DMS 273 treated with DMSO at 0.1 percent for 48 hours (cell line): ENCODE results near the gene EXOC4.

Experiments
- DNase-seq: peaks from one replicate; lab custom pipeline; 2025; lab: John Stamatoyannopoulos, UW

The EXOC4 gene

DNA sequence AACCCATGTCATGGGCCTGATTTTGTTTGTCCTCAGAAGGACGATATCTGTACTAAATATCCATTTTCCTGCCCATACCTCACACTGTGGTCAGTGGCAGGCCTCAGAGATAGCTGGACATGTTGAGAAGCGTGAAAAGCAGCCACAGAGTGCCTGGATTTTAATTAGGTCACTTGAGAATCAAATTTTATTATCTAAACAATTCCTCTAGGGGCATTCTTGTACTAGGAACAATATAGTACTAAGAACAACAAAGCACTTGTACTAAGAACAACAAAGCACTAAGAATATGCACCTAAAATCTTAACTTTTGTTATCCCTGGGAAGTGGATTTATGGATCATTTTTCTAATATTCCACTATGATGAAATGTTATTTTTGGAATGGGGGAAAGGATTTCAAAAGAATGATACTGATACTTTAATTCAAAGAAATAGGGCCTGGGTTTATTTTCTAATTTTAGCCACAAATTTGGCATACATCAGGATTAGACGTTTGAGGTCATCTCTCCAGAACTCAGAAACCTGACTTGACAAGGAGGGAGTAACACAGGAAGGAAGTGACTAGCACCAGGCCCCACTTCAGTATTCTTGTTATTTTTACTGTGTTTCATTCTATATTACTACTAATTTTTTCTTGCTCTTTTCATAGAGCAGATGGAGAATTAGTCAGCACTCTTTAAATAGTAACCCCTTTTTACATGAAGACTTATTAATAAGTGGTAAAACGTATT is 112.2 kb downstream of the EXOC4 start:
- no peak for DNase-seq

DNA sequence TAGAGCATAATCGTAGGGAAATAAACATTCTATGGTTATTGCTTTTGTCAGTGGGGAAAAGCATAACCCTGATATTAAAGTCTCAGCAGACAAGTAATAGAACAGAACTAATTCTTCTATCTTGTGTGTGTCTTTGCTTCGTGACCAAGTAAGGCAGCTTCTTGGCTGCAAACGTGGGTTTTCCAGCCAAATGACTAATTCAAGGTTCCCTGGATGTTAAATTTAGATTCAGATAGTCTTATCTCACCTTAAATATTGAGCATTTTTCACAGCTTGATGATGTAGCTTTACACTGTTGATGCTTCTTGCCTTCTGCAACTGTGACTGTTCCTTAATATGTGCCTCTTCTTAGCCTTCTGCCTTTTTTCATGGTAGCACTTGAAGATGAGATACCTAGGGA is 113.0 kb downstream of the EXOC4 start:
- DNase-seq, result no peak

DNA sequence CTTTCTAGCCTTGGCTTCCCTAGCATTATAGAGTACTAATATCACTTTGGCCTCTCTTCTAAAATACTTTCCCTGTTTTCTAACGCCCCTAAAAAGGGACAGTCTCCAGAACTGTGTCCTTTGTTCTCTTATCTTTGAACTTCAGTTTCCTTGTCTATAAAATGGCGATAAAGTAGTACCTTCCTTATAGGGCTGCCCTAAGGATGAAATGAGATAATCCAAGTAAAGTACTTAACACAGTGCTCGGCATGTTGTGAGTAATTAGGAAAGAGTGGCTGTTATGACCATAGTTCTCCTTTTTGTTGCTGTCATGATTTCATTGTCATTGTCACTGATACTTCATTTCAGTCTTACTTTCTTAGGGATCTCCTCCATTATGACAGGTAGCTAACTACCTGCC is 114.7 kb downstream of the EXOC4 start:
- no peak for DNase-seq

DNA sequence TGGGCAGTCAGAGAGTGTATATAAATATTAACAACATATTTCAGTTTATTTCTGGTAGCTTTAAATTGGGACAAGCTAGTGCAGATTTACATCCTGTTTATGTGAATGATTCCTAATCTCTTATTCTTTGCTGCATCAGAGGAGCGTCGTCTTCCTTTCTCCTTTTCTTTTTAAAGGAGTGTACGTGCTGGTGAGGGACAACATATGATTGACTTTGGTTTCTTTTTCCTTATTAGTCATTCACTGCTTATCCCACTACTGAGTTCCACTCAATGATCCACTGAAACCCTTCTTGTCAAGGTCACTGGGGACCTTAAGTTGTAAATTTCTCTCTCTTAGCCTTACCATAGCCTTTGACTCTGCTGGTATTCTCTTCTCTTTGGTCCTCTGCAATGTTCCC is 116.3 kb downstream of the EXOC4 start:
- DNase-seq, result no peak

DNA sequence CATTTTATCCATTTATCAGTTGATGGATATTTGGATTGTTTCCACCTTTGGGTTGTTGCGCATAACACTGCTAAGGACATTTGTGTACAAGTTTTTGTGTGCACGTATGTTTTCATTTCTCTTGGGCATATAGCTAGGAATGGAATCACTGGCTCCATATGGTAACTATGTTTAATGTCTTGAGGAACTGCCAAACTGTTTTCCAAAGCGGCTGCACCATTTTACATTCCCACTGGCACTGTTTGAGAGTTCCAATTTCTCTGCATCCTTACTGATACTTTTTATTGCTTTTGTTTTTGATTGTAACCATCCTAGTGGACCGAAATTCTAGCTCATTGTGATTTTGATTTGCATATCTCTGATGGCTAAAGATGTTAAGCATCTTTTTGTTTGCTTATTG is 118.7 kb downstream of the EXOC4 start:
- DNase-seq, result no peak

DNA sequence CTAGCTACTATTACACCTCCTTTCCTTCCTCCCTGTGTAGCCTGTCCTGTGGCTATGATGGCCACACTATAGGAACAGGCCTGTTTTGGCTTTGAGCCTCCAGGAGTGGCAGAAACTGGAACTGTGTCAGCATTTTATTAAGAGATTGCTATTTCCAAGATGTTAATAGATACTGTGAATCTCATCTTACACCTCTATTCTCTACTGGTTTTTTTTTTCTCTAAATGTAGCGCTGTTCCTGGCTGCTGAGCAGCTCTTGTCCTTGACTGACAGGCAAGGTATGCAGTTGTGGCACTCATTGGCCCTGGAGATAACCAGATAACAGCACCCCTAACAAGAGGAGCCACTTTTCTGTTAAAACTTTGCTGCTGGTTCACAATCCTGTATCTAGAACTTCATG is 119.5 kb downstream of the EXOC4 start:
- DNase-seq, result no peak

DNA sequence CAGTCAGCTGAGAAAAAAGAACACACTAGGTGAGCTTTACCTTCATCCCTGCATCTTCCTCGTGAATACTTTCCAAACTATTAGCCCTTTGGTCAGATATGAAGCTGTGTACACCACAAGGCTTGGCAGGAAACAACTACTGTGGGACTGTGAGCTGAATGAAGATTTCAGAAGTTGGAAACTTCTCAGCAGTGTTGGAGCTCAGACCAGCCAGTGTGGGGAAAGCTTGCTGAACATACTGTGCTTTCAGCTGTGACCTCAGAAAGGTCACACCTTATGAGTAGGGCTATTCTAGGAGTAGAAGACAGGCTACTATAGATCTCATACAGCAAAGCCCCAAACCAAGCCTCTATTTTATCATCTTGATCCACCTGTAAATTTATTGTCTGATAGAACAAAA is 123.6 kb downstream of the EXOC4 start:
- DNase-seq, result no peak

DNA sequence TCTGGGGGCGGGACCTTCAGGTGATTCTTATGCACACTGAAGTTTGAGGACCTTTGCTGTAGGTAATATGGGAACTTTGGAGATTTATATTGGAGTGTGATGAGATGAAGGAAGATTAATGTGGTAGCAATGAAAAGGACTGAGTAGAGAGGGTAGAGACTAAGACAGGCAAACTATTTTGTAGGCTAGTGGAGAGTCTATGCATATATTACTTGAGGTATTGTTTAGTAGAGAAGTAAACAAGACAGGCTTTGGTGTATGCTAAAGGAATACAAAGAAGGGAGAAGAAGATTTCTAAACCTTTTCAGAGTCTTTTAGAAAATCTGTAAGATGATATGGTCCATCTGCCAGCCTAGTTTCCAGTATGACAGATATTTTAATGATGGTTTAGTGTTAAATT is 129.1 kb downstream of the EXOC4 start:
- DNase-seq, result no peak

DNA sequence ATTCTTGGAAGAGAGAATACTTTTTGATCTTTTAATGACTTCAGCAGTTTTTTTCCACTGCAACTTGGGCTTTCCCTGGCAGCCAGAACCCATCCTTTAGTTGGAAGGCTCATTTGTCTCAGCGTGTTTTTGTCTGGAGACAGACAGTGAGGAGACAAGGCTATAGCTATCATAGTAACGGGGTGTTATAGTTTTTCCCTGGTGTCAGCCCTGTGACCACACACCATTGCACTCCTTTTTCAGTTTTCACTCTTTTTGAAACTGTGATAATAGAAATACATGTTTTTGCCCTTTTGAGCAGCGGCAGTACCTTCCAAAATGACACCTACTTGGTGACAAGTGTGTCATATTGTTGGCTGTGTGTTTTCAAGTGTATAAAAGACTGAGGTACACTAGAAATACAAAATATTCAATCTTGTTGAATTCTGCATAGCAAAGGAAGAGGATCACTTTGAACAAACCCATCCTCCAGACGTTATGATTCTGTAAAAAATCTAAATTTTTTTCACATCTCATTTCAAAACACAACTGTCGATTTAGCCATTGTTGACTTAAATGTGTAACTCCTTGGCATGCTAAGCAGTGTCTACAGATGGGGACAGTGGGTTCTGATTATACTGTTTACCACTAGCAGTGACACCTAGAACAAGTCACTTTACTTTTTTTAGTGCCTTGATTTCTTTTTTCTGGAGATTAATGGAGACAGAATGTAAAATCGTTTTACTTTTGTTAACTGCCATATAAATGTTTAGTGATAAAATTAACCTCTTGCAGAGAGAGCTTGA is 130.1 kb downstream of the EXOC4 start:
- DNase-seq, result no peak

DNA sequence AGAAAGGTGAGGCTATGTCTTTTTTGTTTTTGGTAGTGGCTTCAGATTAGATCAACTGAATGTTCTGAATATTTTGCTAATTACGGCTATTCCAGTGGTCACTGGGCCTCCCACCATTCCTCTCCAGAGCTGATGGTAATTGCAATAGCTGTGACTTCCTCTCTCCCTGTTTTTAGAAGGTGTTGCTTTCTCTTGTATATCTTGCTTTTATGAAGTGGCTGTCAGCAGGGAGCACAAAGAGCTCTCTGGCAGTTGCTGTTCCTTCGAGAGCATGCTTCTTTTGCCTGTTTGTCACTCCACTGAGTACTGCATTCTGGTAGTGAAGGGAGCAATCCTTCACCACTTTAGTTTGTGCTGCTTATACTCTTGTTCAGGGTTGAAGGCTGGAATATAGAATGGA is 133.3 kb downstream of the EXOC4 start:
- DNase-seq, result no peak

DNA sequence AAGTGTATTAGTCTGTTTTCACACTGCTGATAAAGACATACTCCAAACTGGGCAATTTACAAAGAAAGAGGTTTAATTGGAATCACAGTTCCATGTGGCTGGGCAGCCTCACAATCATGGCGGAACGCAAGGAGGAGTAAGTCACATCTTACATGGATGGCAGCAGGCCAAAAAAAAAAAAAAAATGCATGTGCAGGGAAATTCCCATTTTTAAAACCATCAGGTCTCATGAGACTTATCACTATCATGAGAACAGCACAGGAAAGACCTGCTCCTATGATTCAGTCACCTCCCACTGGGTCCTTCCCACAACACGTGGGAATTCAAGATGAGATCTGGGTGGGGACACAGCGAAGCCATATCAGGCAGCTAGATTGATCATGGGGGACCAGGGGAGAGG is 136.8 kb downstream of the EXOC4 start:
- DNase-seq, result no peak

DNA sequence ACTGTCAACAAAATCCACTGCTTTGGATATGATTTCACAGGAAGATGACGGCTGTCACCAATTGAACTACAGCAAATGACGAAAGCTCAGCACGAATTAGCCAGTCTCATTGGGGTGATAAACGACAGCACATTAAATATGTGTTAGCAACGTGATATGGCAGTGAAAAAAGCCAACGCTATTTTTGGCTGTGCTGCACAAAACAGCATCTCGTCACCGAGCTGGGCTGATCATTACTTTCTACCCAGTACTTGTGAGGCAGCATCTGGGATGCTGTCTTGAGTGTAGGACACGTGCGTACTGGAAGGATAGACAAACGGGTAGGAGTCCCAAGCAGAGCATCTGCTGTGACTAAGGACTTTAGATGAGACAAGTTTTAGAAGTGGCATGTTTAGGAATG is 138.3 kb downstream of the EXOC4 start:
- no peak for DNase-seq

DNA sequence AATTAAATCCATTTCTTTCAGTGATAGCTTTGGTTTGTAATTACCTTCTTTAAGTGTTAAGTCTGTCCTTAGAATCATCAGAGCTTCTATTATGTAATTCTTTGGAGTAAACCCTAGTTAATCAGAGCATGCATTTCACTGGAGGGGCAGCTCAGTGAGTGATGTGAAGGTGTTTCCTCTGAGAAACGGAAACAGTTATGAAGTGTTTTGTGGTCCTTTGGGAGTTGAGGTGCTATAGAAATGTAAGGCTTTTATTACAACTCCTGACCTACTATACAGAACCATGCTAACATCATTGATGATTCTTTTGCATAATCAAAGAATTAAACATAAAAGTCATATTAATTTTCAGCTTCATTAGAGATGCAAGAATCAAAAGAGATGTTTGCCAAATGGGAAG is 141.5 kb downstream of the EXOC4 start:
- no peak for DNase-seq

DNA sequence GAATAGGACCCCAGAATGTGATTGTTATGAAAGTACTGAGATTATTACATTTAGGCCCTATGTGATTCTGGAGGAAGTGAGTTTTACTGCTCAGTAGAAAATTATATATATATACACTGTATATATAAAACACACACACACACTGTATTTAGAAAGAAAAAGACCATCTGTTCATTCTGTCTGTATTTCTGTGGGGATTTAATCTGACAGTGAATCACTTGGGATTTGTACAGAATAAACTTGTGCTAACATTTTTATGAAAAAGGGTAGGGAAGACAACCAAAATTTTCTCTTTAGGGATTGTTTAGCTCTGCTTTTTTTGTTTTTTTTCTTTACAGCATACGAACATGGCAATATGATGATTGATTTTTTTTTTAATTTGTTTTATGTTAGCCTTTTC is 142.7 kb downstream of the EXOC4 start:
- DNase-seq, result no peak

DNA sequence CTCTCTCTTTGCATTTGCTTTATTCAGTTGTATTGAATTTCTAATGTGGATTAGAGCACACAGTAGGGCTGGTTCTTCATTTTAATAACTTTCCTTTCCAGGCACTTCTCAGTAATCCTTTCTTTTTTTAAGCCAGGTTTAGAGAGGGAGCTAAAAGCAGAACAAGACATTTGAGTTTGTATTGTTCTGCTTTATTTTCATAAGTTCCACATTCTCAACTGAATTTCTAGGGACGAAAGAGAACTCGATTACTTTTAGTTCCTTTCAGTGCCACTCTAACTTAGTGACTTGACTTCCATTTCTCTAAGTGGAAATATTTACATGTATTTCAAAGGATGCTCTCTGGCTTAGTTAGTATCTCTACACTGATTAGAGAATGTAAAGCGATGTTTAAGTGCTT is 145.6 kb downstream of the EXOC4 start:
- no peak for DNase-seq

DNA sequence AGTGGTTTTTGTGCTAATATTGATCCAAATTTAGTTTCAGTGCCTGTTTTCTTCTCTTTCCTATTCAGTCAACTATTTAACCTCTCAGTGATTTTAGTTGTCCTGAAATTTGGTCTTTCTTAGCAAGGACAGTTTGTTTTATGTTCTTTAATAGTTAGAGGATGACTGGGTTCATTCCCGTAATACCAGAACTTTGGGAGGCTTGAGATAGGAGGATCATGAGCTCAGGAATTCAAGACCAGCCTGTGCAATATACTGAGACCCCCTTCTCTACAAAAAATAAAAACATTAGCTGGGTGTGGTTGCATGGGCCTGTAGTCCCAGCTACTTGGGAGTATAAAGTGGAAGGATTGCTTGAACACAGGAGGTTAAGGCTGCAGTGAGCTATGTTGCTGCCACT is 148.3 kb downstream of the EXOC4 start:
- DNase-seq, result no peak

DNA sequence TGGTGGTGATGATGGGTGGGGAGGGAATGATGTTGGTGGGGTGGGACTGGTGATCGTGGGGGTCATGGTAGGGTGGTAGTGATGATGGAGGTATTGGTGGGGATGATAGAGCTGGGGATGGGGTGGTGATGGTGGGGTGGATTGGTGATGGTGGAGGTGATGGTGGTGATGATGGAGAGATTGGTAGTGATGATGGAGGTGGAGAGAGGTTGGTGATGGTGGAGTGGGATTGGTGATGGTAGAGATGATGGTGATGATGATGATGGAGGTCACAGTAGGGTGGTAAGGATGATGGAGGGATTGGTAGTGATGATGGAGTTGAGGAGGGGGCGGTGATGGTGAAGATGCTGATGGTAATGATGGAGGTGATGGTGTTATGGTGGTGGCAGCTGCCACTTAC is 155.3 kb downstream of the EXOC4 start:
- DNase-seq, result no peak

DNA sequence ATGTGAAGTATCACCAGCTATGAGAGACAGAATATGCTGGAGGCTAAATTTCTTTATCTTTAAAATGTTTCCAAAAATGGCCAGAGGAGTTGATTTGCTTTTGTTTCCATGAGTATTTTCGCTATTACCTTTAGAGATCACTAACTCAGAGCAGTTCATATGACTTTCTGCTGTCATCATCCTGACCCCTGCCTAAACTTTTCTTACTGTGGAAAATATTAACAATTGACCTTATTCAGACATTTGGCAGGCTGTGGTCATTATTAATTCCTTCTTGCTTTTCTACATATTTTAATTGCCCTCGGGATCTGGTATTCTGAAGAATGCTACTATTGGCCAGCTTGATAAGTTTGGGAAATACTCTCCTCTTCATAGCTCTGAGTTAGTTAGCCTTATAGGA is 156.5 kb downstream of the EXOC4 start:
- DNase-seq, result no peak

DNA sequence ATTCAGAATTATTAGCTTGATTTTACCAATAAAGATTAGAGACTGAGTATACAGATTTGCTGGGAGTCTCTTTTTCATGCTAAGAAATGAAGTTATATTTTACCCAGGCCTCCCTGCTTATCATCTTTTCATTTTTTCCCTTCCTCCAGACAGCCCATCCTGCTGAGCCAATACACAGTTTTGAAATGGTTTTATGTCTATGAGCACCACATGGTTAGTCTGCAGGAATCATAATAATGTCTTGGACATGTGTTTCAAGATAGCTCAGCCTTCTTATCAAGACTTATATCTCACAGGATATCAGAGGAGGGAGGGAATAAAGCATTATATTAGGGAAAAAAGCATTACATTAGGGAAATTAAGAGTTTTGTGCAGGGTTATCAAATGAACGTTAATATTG is 157.1 kb downstream of the EXOC4 start:
- DNase-seq, result no peak

DNA sequence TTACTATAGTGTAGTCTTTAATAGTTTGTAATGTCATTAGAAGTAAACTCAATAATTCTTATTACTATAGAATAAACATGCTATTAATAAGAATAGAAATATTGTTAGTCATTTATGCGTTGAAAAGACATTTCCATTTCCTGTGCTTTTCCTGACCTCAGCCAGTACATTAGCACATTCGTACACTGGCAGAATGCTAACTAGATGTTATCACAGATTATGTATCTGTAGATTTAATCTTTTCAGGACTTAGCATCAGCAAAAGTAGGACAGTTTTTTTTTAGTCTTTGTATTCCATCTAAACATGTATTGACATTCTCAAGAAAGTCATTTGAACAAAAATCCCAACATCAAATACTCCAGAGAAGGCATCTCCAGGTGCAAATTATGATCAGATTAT is 158.5 kb downstream of the EXOC4 start:
- DNase-seq, result no peak

DNA sequence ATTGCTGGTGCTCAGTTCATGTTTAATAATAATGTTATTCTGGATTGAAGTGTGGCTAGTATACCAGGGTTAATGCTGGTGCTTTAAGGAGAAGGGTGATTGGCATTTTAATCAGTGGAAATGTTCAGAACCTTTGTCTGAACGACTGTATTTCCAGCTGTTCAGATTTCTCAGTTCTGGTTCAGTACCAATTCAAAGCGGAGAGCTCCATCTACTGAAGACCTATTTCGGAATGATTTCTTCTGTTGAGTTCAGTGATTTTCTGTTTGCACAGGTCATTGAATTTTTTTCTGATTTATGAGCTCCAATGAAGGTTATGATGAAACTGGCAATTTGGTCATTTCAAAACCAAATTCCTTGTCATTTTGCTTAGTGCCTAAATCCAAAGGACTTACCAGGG is 160.1 kb downstream of the EXOC4 start:
- no peak for DNase-seq

DNA sequence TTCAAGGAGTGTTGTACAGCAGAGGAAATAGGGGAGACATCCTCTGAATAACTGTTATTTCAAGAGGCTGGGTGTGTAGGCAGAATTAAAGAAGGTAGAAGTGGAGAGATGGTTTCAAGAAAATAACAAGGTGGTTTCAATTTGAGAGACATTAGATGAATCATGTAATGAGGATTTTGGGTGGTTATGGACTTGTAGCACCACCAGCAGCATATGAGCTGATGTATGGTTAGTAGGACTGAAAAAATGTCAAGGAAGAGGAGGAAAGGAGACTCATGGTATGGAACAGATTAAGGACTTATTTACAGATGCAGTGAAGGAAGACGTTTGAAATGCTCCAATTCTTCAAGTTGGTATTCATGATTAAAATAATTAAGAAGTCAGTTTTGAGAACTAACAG is 166.2 kb downstream of the EXOC4 start:
- no peak for DNase-seq

DNA sequence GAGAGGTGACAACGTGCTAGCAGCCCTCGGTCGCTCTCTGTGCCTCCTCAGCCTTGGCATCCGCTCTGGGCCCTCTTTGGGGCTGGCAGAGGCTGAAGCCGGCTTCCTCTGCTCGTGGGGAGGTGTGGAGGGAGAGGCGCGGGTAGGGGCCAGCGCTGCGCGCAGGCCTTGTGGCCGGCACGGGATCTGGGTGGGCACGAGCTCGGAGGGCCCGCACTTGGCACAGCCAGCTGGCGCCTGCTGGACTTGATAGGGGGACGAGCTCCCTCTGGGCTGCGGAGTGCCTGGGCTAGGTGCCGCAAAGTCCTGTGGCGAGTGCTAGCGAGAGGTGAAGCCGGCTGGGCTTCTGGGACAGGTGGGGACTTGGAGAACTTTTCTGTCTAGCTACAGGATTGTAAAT is 170.7 kb downstream of the EXOC4 start:
- DNase-seq, result no peak

DNA sequence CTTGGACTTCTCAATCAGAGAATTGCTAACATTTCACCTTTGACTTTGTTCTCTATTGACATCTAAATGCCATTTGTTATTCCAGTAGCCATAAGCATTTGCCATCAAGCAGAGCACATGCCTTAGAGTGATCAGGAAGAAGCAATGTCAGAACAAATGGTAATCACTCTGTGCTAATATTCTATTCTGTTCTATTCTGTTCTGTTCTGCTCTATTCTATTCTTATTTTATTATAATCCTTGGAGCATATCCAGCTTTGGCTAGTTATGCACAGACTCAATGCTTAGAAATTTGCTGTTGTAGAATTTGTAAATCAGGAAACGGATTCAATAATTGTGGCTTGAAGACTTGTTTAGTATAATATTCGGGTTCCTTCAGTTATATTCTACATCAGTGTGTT is 175.4 kb downstream of the EXOC4 start:
- DNase-seq, result no peak
